Upper lobe of right lung (tissue), 1 donor: ENCODE data around the gene IMMP2L. TPM values are rescaled to one million over a fixed set of nuclear protein-coding genes. Genes with fewer than 3 reads are reported as not detected.

Source experiments
- ATAC-seq: fragments of 200-7000 bp; cut with Tn5 transposase; one replicate; pipeline ENCODE4 v1.9.1; 2020; ENCODE audit warnings: mild to moderate bottlenecking, moderate library complexity
- DNase-seq: peaks from one replicate; pipeline ENCODE4 v3.0.0-alpha.2; 2020
- H3K27ac ChIP-seq: fragments of 200-600 bp; one replicate; pipeline ENCODE4 v1.8.0; 2022
- H3K27me3 ChIP-seq: fragments of 200-600 bp; one replicate; pipeline ENCODE4 v1.8.0; 2022; ENCODE audit warnings: mild to moderate bottlenecking
- H3K36me3 ChIP-seq: fragments of 200-600 bp; one replicate; pipeline ENCODE4 v1.8.0; 2022
- H3K4me1 ChIP-seq: fragments of 200-600 bp; one replicate; pipeline ENCODE4 v1.8.0; 2022
- H3K4me3 ChIP-seq: fragments of 200-600 bp; one replicate; pipeline ENCODE4 v1.8.0; 2022; ENCODE audit warnings: mild to moderate bottlenecking
- H3K9me3 ChIP-seq: fragments of 200-600 bp; one replicate; pipeline ENCODE4 v1.8.0; 2022
- intact Hi-C: fragments of 100-400 bp; cut with DNase I; formaldehyde crosslinking; loops from one replicate; pipeline ENCODE4 v1.11.0; 2022
- total RNA-seq: library from RNA; stranded (reverse); fragmentation: NEBNext Ultra II Directional; extraction: Animal tissue kit (Norgen Biotek cat#: 25700); gene quantifications from one replicate; pipeline ENCODE4 v1.2.1, GENCODE V29; 2021
- TF ChIP-seq, protein P1 (sequence below): fragments of 200-600 bp; IDR thresholded peaks from one replicate; pipeline ENCODE4 v1.8.0; 2022; ENCODE audit warnings: antibody characterized with exemption
- donor health status: DM: no; HTN: yes; CAD: no; lungs with severe emphysema.

The IMMP2L gene
- total RNA-seq, 1 donor from 2014 or later, result 22.0 TPM

DNA sequence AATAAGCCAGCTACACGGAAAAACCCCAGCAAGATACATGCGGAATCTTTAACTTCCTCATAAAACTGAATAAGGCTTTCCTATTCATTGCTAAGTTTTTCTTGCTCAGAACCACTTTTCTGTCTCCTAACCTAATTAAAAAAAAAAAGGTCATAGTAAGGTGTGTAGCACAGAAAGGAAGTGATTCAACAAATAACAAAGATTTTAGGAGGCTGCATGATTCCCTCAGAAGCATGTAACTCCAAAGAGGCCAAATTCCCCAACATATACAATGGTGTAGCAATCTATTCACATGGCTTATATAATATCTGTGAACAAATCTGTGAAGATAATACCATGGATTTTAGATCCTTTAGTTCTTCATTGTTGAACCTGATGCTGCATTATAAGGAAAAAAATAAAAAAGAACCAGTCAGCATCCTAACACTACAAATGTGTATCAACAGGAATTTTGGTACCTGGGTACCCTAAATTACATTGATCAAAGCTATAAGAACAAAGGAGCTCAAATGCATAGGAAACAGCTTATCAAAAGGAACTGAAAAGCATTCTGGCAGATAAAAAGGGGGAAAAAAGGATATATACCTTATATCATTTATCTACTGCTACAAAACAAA lies 63.8 kb downstream of the IMMP2L start:
- Histone ChIP-seq H3K4me1 (no peaks in the 10 kb centered on the region), H3K27me3 (no peaks in the 10 kb centered on the region), H3K4me3 (no peak overlapping the region), H3K27ac (no peak overlapping the region), H3K9me3 (no peaks in the 10 kb centered on the region), H3K36me3 (no peaks in the 10 kb centered on the region)
- intact Hi-C loops, result no loop called here
- TF ChIP-seq, protein P1, sequence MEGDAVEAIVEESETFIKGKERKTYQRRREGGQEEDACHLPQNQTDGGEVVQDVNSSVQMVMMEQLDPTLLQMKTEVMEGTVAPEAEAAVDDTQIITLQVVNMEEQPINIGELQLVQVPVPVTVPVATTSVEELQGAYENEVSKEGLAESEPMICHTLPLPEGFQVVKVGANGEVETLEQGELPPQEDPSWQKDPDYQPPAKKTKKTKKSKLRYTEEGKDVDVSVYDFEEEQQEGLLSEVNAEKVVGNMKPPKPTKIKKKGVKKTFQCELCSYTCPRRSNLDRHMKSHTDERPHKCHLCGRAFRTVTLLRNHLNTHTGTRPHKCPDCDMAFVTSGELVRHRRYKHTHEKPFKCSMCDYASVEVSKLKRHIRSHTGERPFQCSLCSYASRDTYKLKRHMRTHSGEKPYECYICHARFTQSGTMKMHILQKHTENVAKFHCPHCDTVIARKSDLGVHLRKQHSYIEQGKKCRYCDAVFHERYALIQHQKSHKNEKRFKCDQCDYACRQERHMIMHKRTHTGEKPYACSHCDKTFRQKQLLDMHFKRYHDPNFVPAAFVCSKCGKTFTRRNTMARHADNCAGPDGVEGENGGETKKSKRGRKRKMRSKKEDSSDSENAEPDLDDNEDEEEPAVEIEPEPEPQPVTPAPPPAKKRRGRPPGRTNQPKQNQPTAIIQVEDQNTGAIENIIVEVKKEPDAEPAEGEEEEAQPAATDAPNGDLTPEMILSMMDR, result no peak
- ATAC-seq (no peak), DNase-seq (no peak)

DNA sequence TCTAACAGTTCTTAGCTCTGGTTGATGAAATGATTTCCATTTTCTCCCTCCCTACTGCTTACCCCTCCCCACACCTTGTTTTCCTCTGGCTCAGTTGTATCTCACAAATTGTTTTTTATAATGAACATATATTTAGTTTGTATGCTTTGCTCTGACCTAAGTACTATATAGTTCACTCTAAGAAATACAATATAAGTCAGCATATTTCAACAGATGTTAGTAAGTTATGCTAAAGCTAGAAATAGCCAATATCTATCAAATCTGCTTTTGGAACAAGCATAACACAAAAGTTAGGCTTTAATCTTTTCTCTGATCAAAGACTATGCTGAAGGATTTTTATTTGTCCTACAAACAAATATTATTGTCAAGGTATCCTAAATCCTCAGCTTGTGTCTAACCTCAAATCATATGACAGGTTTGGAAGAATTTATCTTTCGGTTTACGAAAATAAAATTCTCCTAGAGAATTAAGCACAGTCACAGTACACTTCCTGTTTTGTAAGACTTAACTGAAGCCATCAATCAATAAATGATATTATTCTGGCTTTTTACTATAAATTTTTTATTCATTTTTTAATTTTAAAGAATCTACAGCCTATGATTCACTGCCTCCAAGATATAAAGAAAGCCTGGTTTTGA lies 67.0 kb downstream of the IMMP2L start:
- no peak overlapping the region for H3K4me3 ChIP-seq
- TF ChIP-seq, protein P1, result no peak
- no peak for ATAC-seq
- no peak overlapping the region for H3K27ac ChIP-seq
- intact Hi-C loops, result no loop called here
- H3K4me1 ChIP-seq, result no peaks in the 10 kb centered on the region
- DNase-seq, result no peak
- H3K36me3 ChIP-seq, result no peaks in the 10 kb centered on the region
- H3K9me3 ChIP-seq, result no peaks in the 10 kb centered on the region
- H3K27me3 ChIP-seq, result no peaks in the 10 kb centered on the region

DNA sequence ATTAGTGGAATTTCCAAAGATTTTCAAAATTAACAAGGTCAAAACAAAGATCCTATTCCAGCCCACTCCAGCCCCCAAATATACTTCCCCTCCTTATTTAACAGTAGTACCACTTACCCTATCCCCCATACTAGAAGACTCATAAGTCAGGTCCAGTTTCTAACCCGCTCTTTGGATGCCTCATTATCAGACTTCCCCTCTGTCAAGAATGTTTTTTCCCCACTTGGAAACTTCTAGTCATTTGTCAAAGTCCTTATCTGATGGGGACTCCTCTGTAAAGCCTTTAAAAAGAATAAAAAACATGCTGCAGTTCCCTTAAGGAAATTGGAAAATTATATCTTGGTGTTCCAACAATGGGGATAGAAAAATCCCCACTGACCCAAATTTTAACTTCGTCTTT lies 70.1 kb downstream of the IMMP2L start:
- no peak for DNase-seq

DNA sequence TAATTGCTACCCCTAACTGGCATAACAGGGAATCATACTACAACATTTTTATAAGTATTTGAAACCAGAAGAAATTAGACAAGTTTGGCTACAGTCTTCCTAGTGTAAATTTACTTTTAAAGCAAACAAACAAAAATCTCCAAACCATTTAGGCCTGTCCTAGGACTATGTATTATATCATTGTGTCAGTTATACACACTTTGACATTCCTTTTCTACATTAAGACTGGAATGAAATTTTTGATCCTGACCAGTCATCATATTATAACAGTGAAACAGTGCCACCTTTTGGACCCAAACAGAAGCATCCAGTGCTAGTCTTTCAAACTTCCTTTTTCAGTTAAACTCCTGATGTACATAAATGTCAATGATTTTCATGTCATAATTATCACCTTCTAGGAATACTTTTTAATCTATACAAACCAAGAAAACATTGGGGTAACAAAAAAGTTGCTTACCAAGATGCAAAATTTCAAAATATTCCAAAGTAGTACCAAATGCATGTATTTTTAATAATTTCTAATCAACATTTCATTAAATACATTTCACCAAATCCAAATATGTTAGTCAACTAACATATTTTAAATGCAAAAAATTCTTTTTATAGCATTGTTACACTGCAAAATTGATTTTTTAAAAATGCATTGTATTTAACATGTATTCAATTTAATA lies 75.7 kb downstream of the IMMP2L start:
- intact Hi-C loops, result no loop called here

More for the DNA sequence above, 70.1 kb downstream of the IMMP2L start:
- intact Hi-C loops, result no loop called here
- Histone ChIP-seq H3K27ac (no peak overlapping the region), H3K4me1 (no peaks in the 10 kb centered on the region), H3K4me3 (no peak overlapping the region), H3K9me3 (no peaks in the 10 kb centered on the region), H3K36me3 (no peaks in the 10 kb centered on the region), H3K27me3 (no peaks in the 10 kb centered on the region)
- TF ChIP-seq, protein P1, result no peak
- no peak for ATAC-seq

DNA sequence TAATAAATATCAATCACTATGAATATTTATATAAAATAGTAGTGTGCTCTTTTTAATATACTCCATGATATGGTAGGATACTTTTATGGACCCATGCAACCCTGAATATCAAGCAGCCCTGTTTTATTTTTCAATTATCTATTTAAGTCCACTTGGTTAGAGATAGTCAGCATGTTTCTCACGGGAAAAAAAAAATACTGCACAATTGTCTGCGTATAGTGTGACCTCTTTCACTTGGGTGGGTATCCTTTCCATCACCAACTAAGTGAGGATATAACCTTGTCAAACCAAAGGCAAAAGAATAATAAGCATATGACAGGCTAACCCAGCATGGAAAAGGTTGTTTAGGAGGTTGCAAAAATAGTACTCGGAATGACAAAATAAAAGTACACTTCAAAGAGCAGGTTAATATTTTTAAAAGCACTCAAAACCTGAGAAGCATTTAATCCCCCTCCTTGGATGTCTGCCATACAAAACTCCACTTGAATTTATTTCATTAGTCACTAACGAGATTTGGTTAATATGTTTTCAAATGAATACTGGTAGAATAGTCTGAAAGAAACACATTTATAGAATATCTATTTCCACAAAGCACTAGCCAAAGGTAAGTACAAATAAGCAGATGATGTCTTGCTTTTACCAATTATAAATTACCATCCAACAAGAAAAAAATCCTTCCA lies 76.5 kb downstream of the IMMP2L start:
- Histone ChIP-seq H3K4me3 (no peak overlapping the region), H3K36me3 (no peaks in the 10 kb centered on the region), H3K4me1 (no peaks in the 10 kb centered on the region), H3K27ac (no peak overlapping the region), H3K9me3 (no peaks in the 10 kb centered on the region), H3K27me3 (no peaks in the 10 kb centered on the region)
- TF ChIP-seq, protein P1, result no peak
- intact Hi-C loops, result no loop called here
- ATAC-seq (no peak), DNase-seq (no peak)

More for the DNA sequence above, 75.7 kb downstream of the IMMP2L start:
- H3K9me3 ChIP-seq, result no peaks in the 10 kb centered on the region
- H3K27me3 ChIP-seq, result no peaks in the 10 kb centered on the region
- no peaks in the 10 kb centered on the region for H3K4me1 ChIP-seq
- peak; percentile 78 for ATAC-seq
- TF ChIP-seq, protein P1, result peak; percentile 79
- no peak for DNase-seq
- no peaks in the 10 kb centered on the region for H3K36me3 ChIP-seq
- no peak overlapping the region for H3K4me3 ChIP-seq
- H3K27ac ChIP-seq, result no peak overlapping the region
